ENCODE results near the gene LCP2. TPM values are rescaled to one million over a fixed set of nuclear protein-coding genes. Genes with fewer than 3 reads are reported as not detected.

LCP2 gene
- total and polyA plus RNA-seq, 2 of the 8 experiments (the other 6 are each of a cell fraction or from before 2014, with no cell fraction given): 0.26 to 0.33 TPM

DNA sequence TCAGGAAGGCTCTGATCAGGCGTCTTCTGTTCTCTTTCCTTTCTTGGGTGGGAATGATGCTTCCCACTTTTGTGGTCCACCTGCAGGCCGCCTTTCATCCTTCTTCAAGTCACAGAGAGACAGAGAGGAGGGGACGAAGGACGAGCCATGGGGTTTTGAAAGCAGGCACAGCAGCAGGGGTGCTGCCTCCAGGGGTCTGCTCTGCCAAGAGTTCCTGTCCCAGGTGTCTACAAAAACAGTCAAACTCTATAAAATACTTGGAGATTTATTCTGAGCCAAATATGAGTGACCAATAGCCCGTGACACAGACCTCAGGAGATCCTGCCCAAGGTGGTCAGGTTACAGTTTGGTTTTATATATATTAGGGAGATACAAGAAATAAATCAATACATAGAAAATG, 34.5 kb upstream of the LCP2 start (continued):
- no peak for TF ChIP-seq EGR1 (IDR thresholded peaks at IDR 0.05; ENCODE audit: borderline replicate concordance, low read depth, low read length)
- TF ChIP-seq, protein P1, sequence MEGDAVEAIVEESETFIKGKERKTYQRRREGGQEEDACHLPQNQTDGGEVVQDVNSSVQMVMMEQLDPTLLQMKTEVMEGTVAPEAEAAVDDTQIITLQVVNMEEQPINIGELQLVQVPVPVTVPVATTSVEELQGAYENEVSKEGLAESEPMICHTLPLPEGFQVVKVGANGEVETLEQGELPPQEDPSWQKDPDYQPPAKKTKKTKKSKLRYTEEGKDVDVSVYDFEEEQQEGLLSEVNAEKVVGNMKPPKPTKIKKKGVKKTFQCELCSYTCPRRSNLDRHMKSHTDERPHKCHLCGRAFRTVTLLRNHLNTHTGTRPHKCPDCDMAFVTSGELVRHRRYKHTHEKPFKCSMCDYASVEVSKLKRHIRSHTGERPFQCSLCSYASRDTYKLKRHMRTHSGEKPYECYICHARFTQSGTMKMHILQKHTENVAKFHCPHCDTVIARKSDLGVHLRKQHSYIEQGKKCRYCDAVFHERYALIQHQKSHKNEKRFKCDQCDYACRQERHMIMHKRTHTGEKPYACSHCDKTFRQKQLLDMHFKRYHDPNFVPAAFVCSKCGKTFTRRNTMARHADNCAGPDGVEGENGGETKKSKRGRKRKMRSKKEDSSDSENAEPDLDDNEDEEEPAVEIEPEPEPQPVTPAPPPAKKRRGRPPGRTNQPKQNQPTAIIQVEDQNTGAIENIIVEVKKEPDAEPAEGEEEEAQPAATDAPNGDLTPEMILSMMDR (IDR thresholded peaks at IDR 0.05; ENCODE audit: control extremely low read depth in 1 of 3, insufficient read depth in 1 of 3, low read depth in 1 of 3, low read length in 3 of 3): no peak
- no peak for TF ChIP-seq POU5F1 (IDR thresholded peaks at IDR 0.05; ENCODE audit: low read depth, low read length)
- no peak for TF ChIP-seq NANOG (IDR thresholded peaks at IDR 0.05; ENCODE audit: insufficient read depth, low read depth, low read length, poor library complexity, severe bottlenecking)
- no peak for TF ChIP-seq CHD1 (IDR thresholded peaks at IDR 0.05; ENCODE audit: low read depth, low read length)
- no peak for TF ChIP-seq POLR2AphosphoS5 (IDR thresholded peaks at IDR 0.05; ENCODE audit: low read depth, low read length)

Measured in H1 (cell line).